Stimulated activated CD4-positive, alpha-beta T cell treated with anti-CD3 and anti-CD28 coated beads, TNF-alpha, amount 100 ng/mL, for 4 hours (primary cell): ENCODE measurements around the gene FZD10.

Source experiments
- DNase-seq, 3 experiments: peaks; one replicate each; pipeline ENCODE4 v3.0.0-alpha.2; 2020; ENCODE audit warnings: low read depth in 3 of 3

The FZD10 gene

GRCh38 chr12:130212384-130212989 lies 50.2 kb downstream of the FZD10 start:
- DNase-seq: no peak

- no peak for DNase-seq
These were observed 51.0 kb downstream of the FZD10 start for GRCh38 chr12:130213249-130213648.

GRCh38 chr12:130214686-130215395 lies 52.6 kb downstream of the FZD10 start:
- DNase-seq: no peak
